ENCODE results near the gene SHH. TPM values are rescaled to one million over a fixed set of nuclear protein-coding genes. Genes with fewer than 3 reads are reported as not detected.

SHH gene
- total RNA-seq, 1 experiment from 2014 or later = 0.11 TPM

- no peak overlapping the region for H3K9ac ChIP-seq (ENCODE audit: low read length)
- H3K4me3 ChIP-seq (ENCODE audit: low read length) = no peak overlapping the region
- H3K36me3 ChIP-seq (ENCODE audit: low read depth, low read length) = no peaks in the 10 kb centered on the region
- no peaks in the 10 kb centered on the region for H3K79me2 ChIP-seq (ENCODE audit: low read length)
- ChIA-PET POLR2A (ENCODE audit: unreplicated experiment) (no interaction called here), CTCF (no interaction called here)
- intact Hi-C loops (cut with micrococcal nuclease) = no loop called here
- no peak for DNase-seq
- BruUV-seq (replicated peaks) = no TSS peak
- no peak for TF ChIP-seq EZH2phosphoT487 (IDR thresholded peaks at IDR 0.05; ENCODE audit: borderline replicate concordance, low read length)
- TF ChIP-seq, protein P1, sequence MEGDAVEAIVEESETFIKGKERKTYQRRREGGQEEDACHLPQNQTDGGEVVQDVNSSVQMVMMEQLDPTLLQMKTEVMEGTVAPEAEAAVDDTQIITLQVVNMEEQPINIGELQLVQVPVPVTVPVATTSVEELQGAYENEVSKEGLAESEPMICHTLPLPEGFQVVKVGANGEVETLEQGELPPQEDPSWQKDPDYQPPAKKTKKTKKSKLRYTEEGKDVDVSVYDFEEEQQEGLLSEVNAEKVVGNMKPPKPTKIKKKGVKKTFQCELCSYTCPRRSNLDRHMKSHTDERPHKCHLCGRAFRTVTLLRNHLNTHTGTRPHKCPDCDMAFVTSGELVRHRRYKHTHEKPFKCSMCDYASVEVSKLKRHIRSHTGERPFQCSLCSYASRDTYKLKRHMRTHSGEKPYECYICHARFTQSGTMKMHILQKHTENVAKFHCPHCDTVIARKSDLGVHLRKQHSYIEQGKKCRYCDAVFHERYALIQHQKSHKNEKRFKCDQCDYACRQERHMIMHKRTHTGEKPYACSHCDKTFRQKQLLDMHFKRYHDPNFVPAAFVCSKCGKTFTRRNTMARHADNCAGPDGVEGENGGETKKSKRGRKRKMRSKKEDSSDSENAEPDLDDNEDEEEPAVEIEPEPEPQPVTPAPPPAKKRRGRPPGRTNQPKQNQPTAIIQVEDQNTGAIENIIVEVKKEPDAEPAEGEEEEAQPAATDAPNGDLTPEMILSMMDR (conservative IDR thresholded peaks at IDR 0.05; ENCODE audit: low read depth, low read length) = no peak
- TF ChIP-seq EZH2 (IDR thresholded peaks at IDR 0.05; ENCODE audit: low read length, unreplicated experiment) = no peak
- no peaks in the 10 kb centered on the region for H3K27me3 ChIP-seq (ENCODE audit: low read length)
- no peaks in the 10 kb centered on the region for H3K4me1 ChIP-seq (ENCODE audit: insufficient read depth, low read length)
- H3K9me2 ChIP-seq (replicated peaks; ENCODE audit: low read length) = no peaks in the 10 kb centered on the region
- no peak overlapping the region for H3K4me2 ChIP-seq (ENCODE audit: low read length)
- no peaks in the 10 kb centered on the region for H3F3A ChIP-seq (ENCODE audit: low read length, unreplicated experiment)
- H2AFZ ChIP-seq (ENCODE audit: low read length) = no peak overlapping the region
- no peaks in the 10 kb centered on the region for H4K20me1 ChIP-seq (ENCODE audit: low read length)
- H3K9me3 ChIP-seq (ENCODE audit: low read length) = no peaks in the 10 kb centered on the region
- no peak for ATAC-seq
- no peak overlapping the region for H3K27ac ChIP-seq (ENCODE audit: low read length)
Measured at GRCh38 chr7:155835446-155836215, 23.4 kb upstream of the SHH start.

DNA sequence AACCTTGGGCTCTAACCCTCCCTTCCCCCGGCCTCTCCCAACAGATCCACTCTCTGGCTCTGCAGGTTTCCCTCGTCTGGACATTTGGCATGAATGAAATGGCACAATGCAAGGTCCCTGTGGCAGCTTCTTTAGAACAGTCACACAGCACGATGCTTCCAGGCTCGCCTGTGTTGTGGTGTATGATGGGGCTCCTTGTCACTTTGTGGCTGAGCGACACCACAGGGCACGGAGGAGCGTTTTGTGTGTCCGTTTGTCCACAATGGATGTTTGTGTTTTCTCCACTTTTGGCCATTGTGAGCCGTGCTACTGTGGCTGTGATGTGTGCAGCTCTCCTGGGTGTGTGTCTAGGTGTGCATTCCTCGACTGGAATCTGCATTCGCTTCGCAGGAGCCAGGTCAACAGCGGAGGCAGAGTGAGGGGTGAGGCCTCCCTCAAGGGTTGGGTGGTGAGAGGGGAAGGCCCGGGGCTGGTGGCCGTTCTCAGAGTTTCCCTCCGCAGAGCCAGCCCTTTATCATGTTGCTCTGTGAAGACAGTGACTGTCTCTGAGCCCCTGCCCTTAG, 22.3 kb upstream of the SHH start:
- ATAC-seq (no peak), DNase-seq (no peak)
- Histone ChIP-seq H3K27me3 (ENCODE audit: low read length) (no peaks in the 10 kb centered on the region), H3K9me3 (ENCODE audit: low read length) (no peaks in the 10 kb centered on the region), H3K79me2 (ENCODE audit: low read length) (no peaks in the 10 kb centered on the region), H3K4me2 (ENCODE audit: low read length) (no peak overlapping the region), H3K27ac (ENCODE audit: low read length) (no peak overlapping the region), H3K9ac (ENCODE audit: low read length) (no peak overlapping the region), H2AFZ (ENCODE audit: low read length) (no peak overlapping the region), H3F3A (ENCODE audit: low read length, unreplicated experiment) (no peaks in the 10 kb centered on the region), H3K4me3 (ENCODE audit: low read length) (no peak overlapping the region), H3K4me1 (ENCODE audit: insufficient read depth, low read length) (no peaks in the 10 kb centered on the region), H4K20me1 (ENCODE audit: low read length) (no peaks in the 10 kb centered on the region), H3K36me3 (ENCODE audit: low read depth, low read length) (no peaks in the 10 kb centered on the region), H3K9me2 (replicated peaks; ENCODE audit: low read length) (no peaks in the 10 kb centered on the region)
- ChIA-PET CTCF (no interaction called here), POLR2A (ENCODE audit: unreplicated experiment) (no interaction called here)
- TF ChIP-seq EZH2 (IDR thresholded peaks at IDR 0.05; ENCODE audit: low read length, unreplicated experiment) = no peak
- TF ChIP-seq EZH2phosphoT487 (IDR thresholded peaks at IDR 0.05; ENCODE audit: borderline replicate concordance, low read length) = no peak
- TF ChIP-seq, protein P1 (conservative IDR thresholded peaks at IDR 0.05; ENCODE audit: low read depth, low read length) = no peak
- BruUV-seq (replicated peaks) = no TSS peak
- intact Hi-C loops (cut with micrococcal nuclease) = no loop called here

DNA sequence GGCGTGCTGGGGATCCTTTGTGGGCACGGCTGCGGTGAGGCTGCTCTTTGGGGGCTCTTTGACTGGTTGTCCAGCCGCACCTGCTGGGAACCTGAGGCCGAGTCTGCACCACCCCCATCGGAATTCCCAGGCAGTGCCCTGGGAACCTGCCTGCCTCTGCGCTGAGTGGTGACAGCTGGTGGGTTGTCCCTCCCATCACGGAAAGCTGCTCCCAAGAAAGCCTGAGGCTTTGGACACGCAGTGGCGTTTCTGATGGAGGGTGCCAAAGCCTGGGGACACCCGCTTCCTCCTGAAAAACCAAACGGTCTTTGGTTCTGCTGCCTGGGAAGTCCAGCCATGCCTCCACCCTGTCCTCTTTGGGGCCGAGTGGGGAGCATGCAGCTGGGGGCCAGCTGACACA, 21.4 kb upstream of the SHH start:
- Histone ChIP-seq H3K9ac (ENCODE audit: low read length) (no peak overlapping the region), H3K4me2 (ENCODE audit: low read length) (no peak overlapping the region), H3K4me1 (ENCODE audit: insufficient read depth, low read length) (no peaks in the 10 kb centered on the region), H3K9me3 (ENCODE audit: low read length) (no peaks in the 10 kb centered on the region), H3K27ac (ENCODE audit: low read length) (no peak overlapping the region), H3K27me3 (ENCODE audit: low read length) (no peaks in the 10 kb centered on the region), H3F3A (ENCODE audit: low read length, unreplicated experiment) (no peaks in the 10 kb centered on the region), H4K20me1 (ENCODE audit: low read length) (no peaks in the 10 kb centered on the region), H2AFZ (ENCODE audit: low read length) (no peak overlapping the region), H3K4me3 (ENCODE audit: low read length) (no peak overlapping the region), H3K79me2 (ENCODE audit: low read length) (no peaks in the 10 kb centered on the region), H3K36me3 (ENCODE audit: low read depth, low read length) (no peaks in the 10 kb centered on the region), H3K9me2 (replicated peaks; ENCODE audit: low read length) (no peaks in the 10 kb centered on the region)
- no TSS peak for BruUV-seq (replicated peaks)
- ChIA-PET CTCF (no interaction called here), POLR2A (ENCODE audit: unreplicated experiment) (no interaction called here)
- ATAC-seq (no peak), DNase-seq (no peak)
- TF ChIP-seq EZH2 (IDR thresholded peaks at IDR 0.05; ENCODE audit: low read length, unreplicated experiment) (no peak), EZH2phosphoT487 (IDR thresholded peaks at IDR 0.05; ENCODE audit: borderline replicate concordance, low read length) (no peak)
- TF ChIP-seq, protein P1 (conservative IDR thresholded peaks at IDR 0.05; ENCODE audit: low read depth, low read length) = no peak
- intact Hi-C loops (cut with micrococcal nuclease) = no loop called here
